GM21515 (cell line): ENCODE results near the gene DLX6.

Experiments
- ATAC-seq: cut with Tn5 transposase; IDR thresholded peaks from one replicate; pipeline ENCODE4 v1.9.1; 2021; ENCODE audit not compliant: unreplicated experiment

DLX6 gene

GRCh38 chr7:96995406-96996110 is 9.8 kb upstream of the DLX6 start:
- ATAC-seq, result no peak

GRCh38 chr7:96996111-96996957 is 9.0 kb upstream of the DLX6 start:
- ATAC-seq, result no peak

DNA sequence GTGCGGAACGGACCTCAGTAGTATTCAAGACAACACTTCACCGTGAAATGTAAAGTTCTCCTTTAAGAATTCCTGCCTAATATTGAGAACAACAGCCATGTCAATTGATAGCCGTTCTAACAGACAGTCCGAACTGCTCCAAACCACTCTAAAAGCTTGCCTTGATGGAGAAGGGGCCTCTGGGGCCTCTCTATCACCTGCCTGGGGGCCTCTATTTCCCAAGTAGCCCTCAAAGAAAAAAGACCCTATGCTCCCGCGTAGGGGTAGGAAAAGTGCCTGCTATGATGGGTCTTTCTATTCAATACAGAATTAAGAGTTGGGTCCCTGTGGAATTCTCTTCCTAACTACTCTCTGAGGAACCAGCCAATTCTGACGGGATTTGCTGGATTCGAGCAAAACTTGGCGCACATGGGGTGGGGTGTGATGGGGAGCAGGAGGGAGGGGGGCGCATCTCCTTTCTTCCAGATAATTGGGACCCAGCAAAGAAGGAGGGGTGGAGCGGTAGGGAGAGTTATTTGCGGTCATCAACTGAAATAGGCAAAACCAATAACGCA is 8.3 kb upstream of the DLX6 start:
- no peak for ATAC-seq

DNA sequence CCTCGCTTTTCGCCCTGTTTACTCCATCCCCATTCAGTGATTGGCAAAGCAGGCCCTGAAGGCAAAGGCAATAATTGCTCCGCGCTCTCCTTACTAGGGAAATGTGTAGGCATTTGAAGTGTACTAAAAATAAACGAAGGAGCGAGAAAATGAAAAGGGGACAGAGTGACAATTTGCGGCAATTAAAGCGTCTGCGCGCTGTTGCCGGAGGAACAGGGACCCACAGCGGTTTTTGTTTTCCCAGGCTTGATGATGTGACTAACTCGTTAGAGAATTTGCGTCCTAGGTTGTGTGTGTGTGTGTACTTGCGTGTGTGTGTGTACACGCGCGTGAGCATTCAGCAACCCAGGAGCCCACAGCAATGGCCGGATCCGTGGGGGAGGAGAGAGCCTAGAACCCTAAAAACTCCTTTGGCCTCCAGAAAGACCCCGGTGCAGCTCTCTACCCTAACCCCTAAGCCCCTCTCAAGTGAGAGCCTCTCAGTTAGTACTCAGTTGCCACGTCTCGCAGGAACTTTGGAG is 7.8 kb upstream of the DLX6 start:
- ATAC-seq, result no peak

DNA sequence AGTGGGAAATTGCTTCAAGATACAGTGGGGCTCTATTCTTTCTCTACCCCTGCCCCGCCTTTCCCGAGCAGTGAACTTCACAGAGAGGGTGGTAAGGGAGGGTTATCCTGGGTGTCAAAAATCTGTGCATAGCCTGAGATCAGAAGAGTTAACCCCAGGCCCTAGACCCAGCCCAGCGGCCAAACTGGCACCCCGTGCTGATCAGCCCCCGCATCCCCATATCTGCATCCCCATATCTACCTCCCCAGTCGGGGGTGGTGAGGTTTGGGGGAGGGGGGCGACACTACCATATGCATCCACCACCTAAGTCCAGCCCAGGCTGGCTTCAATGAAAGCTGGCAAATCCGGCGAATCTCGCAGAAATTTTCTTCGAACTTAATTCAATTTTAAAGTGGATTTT is 7.0 kb upstream of the DLX6 start:
- no peak for ATAC-seq

DNA sequence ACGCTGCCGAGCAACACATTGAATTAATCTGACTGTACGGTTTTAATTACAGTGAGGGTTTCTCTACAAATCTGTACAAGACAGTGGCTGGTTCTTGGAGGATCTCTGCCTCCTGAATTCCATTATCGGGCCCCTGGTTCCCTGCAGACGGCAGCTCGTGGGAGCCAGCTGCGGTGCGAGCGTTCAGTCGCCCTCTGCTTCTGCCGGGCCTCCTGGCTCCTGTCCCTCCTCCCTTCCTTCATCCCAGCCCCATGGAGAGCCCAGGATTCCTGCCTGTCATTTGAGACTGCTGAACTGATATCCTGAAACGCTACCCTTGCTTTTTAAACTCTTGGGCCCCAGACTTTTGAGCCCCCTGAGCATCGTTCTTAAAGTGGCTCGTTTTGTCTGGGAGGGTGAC is 6.6 kb upstream of the DLX6 start:
- no peak for ATAC-seq

- ATAC-seq, result no peak
These were observed 4.1 kb upstream of the DLX6 start for GRCh38 chr7:97001221-97001620.

GRCh38 chr7:97001656-97002554 is 3.4 kb upstream of the DLX6 start:
- no peak for ATAC-seq

- no peak for ATAC-seq
These were observed 2.6 kb upstream of the DLX6 start for GRCh38 chr7:97002555-97003261.

DNA sequence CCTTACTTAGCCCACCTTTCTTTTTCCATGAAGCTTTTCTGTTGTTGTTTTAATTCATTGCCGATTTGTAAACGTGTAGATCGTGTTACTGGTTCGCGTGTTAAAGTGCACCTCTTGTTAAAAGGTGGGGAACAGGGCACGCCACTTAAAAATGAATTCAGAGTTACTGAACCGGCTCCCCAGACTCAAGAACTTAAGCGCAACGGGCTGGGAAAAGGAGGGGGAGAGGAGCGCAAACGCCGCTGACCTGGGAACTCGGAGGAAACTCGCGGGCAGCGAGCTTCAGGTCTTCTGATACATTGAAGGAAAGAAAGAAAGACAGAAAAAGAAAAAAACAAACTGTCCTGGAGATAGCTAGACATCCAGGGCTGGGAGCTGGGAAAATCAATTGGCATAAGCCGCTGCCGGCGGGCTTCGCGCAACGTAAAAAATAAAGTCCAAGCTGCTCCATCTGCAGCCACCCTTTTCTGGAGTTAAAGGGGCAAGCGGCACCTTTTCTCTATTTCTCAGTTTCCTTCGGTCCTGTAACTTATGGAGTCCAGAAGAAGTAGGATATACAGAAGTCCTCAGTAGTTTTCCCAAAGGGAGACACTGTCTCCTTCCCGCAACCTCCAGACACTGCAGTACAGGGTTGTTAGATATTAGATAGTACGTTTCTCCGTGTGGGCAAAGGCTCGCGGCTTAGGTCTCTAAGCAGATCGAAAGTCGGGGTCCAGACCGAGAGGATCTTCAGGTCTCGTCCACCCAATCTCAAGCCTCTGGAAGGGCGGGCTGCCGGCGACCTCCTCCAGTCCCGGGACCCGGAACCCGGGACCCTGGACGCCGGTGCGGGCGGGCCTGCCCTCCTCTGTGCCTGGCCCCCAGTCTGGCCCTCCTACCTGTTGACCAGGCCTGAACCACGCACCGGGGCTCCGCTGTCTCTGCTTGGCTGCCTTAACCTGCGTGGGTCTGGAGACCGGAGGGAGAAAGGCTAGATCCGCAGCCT is 1.8 kb upstream of the DLX6 start:
- no peak for ATAC-seq

GRCh38 chr7:97004247-97005182 is 838 bp upstream of the DLX6 start:
- no peak for ATAC-seq

- ATAC-seq, result no peak
These were observed 882 bp downstream of the DLX6 start for GRCh38 chr7:97006055-97006815.

GRCh38 chr7:97006816-97007582 is 1.6 kb downstream of the DLX6 start:
- ATAC-seq, result no peak

- no peak for ATAC-seq
These were observed 2.2 kb downstream of the DLX6 start for GRCh38 chr7:97007583-97007861.

DNA sequence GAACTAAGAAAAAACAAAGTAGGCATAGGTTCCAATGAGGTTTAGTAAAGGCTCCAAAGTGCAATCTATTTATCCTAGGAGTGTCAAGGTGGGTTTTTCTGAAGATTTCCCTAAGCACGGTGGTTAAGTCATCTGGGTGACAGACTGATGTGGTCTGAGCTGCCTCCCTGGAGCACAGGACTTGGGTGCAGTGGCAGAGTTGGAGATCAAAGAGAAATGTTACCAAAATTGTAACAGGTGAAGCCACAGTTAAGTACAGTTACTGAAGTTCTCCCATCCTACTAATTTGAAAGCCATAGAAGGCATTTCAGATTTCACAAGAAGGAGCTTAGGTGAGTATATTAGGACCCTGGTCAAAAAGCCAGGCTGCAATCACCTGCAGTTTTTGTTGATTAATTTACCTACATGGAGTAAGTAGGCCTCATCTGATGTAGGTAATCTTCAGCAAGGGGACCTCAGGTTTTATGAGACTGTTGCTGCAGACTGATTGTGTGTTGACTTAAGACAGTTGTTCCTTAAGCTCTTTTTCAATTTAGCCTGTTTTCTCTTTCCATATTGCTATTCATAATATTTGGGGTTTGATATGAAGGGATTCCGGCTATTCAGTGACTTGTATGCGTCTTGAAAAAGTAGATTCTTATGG is 3.0 kb downstream of the DLX6 start:
- ATAC-seq, result no peak
